MCF 10A (cell line): Measurements from ENCODE around the gene ENSA. TPM values are rescaled to one million over a fixed set of nuclear protein-coding genes. Genes with fewer than 3 reads are reported as not detected.

ENCODE experiments used
- BruUV-seq: library from RNA; stranded (reverse); fragments of 400-500 nt; replicated peaks from 2 replicates; lab custom pipeline; 2021; lab: Mats Ljungman, UMichigan
- CTCF ChIA-PET: fragments of 300-600 bp; sonication (Branson Sonifier 250); formaldehyde crosslinking; extraction: SDS; loops from one replicate; lab custom pipeline; 2021; ENCODE audit warnings: antibody characterized with exemption, inconsistent platforms; lab: Yijun Ruan, JAX
- POLR2A ChIA-PET: fragments of 300-600, 350-650 bp; sonication (Branson Sonifier 250); formaldehyde crosslinking; extraction: SDS; loops from one replicate; lab custom pipeline; 2020; ENCODE audit warnings: antibody characterized with exemption, inconsistent platforms; lab: Yijun Ruan, JAX
- DNase-seq: peaks from one replicate; pipeline ENCODE4 v3.0.0-alpha.2; 2018; ENCODE audit not compliant: unreplicated experiment
- H3K27ac Mint-ChIP-seq: one replicate; pipeline ENCODE4 v1.8.0; 2022; ENCODE audit warnings: mild to moderate bottlenecking, low read depth, mixed read lengths; ENCODE audit not compliant: unreplicated experiment
- H3K27me3 Mint-ChIP-seq: one replicate; pipeline ENCODE4 v1.8.0; 2022; ENCODE audit warnings: mixed read lengths; ENCODE audit not compliant: insufficient read depth, unreplicated experiment
- H3K36me3 Mint-ChIP-seq: one replicate; pipeline ENCODE4 v1.8.0; 2022; ENCODE audit warnings: mild to moderate bottlenecking, moderate library complexity, mixed read lengths; ENCODE audit not compliant: insufficient read depth, unreplicated experiment
- H3K4me1 Mint-ChIP-seq: one replicate; pipeline ENCODE4 v1.8.0; 2022; ENCODE audit warnings: mixed read lengths; ENCODE audit not compliant: insufficient read depth, unreplicated experiment
- H3K4me3 Mint-ChIP-seq: one replicate; pipeline ENCODE4 v1.8.0; 2022; ENCODE audit warnings: mild to moderate bottlenecking, moderate library complexity, mixed read lengths; ENCODE audit not compliant: unreplicated experiment
- H3K9me3 Mint-ChIP-seq: one replicate; pipeline ENCODE4 v1.8.0; 2022; ENCODE audit warnings: mixed read lengths; ENCODE audit not compliant: unreplicated experiment
- intact Hi-C: fragments of 100-400 bp; cut with micrococcal nuclease; formaldehyde crosslinking; loops from 2 replicates; pipeline ENCODE4 v1.14.1; 2022
- total RNA-seq: library from RNA; stranded (reverse); gene quantifications from 2 replicates; pipeline ENCODE4 v1.2.3, GENCODE V29; 2022
- TF ChIP-seq, protein P1 (sequence below): fragments of 200-600 bp; IDR thresholded peaks from one replicate; pipeline ENCODE4 v1.8.0; 2022; ENCODE audit warnings: antibody characterized with exemption, mild to moderate bottlenecking; ENCODE audit not compliant: unreplicated experiment

ENSA gene
- total RNA-seq, 1 experiment from 2014 or later = 294 TPM

DNA sequence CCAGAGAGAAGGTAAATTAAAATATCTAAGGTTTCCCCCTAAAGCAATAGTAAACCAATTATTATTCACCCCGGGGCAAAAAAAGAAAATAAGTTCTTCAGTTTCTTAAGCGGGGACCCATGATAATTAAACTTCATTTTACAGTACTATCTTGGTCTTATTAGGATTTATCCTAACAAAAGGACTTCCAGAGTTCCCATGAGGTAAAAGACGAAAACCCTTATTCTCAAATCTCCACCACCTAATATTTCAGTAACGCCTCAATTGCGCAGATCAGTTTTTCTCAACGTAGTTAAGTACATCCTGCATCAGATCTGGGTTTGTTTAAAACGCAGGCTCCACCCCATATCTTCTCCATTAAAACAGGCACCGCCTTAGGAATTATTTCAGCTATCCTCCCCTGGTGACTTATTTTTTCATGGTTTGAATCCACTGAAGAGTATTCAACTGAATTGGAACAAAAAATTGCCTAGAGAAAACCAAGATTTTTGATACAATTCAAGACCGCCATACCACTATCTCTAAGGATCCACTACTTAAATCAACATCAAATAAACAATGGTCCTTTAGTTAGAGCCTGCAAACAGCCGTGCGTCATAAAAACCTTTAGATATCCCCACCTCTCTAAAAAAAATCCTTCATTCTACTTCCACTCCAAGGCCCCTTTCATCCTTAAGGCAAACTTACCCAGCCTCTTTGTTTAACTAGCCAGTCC is 51.7 kb downstream of the ENSA start:
- Mint-ChIP-seq H3K9me3 (no peaks in the 10 kb centered on the region), H3K4me1 (peaks cover 35% of the 10 kb centered on the region), H3K27me3 (no peaks in the 10 kb centered on the region), H3K36me3 (peaks cover 72% of the 10 kb centered on the region), H3K27ac (peak overlapping the region; percentile 99), H3K4me3 (peak overlapping the region; percentile 99)
- no TSS peak for BruUV-seq
- ChIA-PET POLR2A (interaction anchor here (0.6 to 27.7 kb wide), 31 partner anchors 8 to 1414 kb away, joined by 3 to 1801 read pairs (median 4); partner anchors contain the start of genes ADAMTSL4, APH1A, ARNT and ENSA), CTCF (interaction anchor here (0.5 to 12.7 kb wide), 9 partner anchors 8 to 228 kb away, joined by 3 to 245 read pairs (median 3); no protein-coding TSS in a partner anchor)
- TF ChIP-seq, protein P1, sequence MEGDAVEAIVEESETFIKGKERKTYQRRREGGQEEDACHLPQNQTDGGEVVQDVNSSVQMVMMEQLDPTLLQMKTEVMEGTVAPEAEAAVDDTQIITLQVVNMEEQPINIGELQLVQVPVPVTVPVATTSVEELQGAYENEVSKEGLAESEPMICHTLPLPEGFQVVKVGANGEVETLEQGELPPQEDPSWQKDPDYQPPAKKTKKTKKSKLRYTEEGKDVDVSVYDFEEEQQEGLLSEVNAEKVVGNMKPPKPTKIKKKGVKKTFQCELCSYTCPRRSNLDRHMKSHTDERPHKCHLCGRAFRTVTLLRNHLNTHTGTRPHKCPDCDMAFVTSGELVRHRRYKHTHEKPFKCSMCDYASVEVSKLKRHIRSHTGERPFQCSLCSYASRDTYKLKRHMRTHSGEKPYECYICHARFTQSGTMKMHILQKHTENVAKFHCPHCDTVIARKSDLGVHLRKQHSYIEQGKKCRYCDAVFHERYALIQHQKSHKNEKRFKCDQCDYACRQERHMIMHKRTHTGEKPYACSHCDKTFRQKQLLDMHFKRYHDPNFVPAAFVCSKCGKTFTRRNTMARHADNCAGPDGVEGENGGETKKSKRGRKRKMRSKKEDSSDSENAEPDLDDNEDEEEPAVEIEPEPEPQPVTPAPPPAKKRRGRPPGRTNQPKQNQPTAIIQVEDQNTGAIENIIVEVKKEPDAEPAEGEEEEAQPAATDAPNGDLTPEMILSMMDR = no peak
- no peak for DNase-seq
- intact Hi-C loops = loop anchor here (1.0 to 5.0 kb wide), 3 partner anchors 33 to 120 kb away; partner anchors contain the start of gene GOLPH3L

DNA sequence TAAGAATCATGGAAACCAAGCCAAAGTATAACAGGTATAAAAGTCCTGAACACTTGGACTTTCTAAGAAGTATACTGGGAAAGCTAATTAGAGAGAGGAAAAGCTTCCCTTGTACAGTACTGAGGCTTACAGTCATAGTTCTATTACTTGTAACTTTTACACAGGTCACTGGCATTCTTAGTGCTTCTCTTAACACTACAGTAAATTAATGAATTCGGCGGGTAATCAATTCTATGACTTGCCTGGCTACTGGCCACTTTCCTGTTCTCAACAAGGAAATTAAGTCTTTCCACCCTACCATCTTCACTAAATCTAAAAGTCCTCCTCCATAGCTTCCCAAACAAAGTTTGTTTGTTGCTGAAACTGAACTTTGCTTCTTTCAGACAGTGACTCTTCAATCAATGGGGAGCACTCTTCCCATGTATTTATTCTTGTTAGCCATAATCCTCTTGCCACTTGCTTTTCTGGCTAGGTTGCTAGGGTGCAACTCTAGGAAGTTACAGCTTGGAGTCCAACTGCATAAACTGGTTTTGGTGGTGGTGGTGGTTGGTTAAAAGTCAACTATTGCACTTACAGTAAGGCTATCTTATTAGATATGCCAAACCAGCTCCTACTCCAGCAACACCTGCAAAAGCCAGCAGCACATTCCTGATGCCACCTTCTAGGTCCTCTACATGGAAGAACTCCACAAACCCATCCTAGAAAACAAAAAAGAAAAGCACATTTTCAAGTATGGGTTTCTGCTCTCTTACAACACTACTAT is 52.4 kb downstream of the ENSA start:
- ChIA-PET CTCF (interaction anchor here (0.6 to 12.7 kb wide), 12 partner anchors 7 to 351 kb away, joined by 3 to 245 read pairs (median 3); no protein-coding TSS in a partner anchor), POLR2A (interaction anchor here (0.6 to 27.7 kb wide), 23 partner anchors 9 to 690 kb away, joined by 3 to 1801 read pairs (median 3); partner anchors contain the start of genes ADAMTSL4, APH1A, ENSA and FALEC)
- DNase-seq = no peak
- peak overlapping the region; percentile 99 for H3K4me3 Mint-ChIP-seq
- H3K9me3 Mint-ChIP-seq = no peaks in the 10 kb centered on the region
- peak overlapping the region; percentile 99 for H3K27ac Mint-ChIP-seq
- TF ChIP-seq, protein P1 = no peak
- H3K36me3 Mint-ChIP-seq = peaks cover 80% of the 10 kb centered on the region
- intact Hi-C loops = loop anchor here (1.0 to 5.0 kb wide), 2 partner anchors 44 to 120 kb away; partner anchors contain the start of gene GOLPH3L
- no peaks in the 10 kb centered on the region for H3K27me3 Mint-ChIP-seq
- no TSS peak for BruUV-seq
- peaks cover 34% of the 10 kb centered on the region for H3K4me1 Mint-ChIP-seq

DNA sequence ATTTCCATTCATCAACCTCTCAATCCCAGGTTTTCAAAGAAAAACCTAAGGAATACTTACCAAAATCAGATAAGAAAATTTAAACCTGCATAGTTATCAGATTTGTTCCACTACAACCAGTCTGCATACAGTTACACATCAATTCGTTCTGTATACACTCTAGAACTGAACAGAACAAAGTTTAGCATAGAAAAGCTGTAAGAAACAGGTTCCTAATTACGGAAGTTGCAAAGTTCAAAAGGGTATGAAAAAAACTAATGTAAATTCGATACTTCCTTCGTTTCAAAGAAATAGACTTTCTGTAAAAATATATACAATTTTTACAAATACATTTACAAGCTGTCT is 53.1 kb downstream of the ENSA start:
- peaks cover 34% of the 10 kb centered on the region for H3K4me1 Mint-ChIP-seq
- no TSS peak for BruUV-seq
- POLR2A ChIA-PET = interaction anchor here (0.9 to 27.7 kb wide), 18 partner anchors 18 to 1460 kb away, joined by 3 to 1801 read pairs (median 4); partner anchors contain the start of genes ADAMTSL4, APH1A, ENSA and FALEC
- H3K4me3 Mint-ChIP-seq = peak overlapping the region; percentile 99
- intact Hi-C loops = loop anchor here (5.0 kb wide), 1 partner anchor 121 kb away; the partner anchor contains the start of gene GOLPH3L
- H3K27ac Mint-ChIP-seq = peak overlapping the region; percentile 99
- TF ChIP-seq, protein P1 = no peak
- CTCF ChIA-PET = interaction anchor here (0.6 to 12.7 kb wide), 10 partner anchors 10 to 351 kb away, joined by 3 to 245 read pairs (median 3); no protein-coding TSS in a partner anchor
- no peaks in the 10 kb centered on the region for H3K9me3 Mint-ChIP-seq
- DNase-seq = no peak
- H3K27me3 Mint-ChIP-seq = no peaks in the 10 kb centered on the region
- peaks cover 86% of the 10 kb centered on the region for H3K36me3 Mint-ChIP-seq
